Measurements from ENCODE around the gene NNT.
A peak's percentile ranks its signal among the peaks of the same experiment; 100 is the strongest.
"Not testable (repeated sequence)": the region's sequence is repeated elsewhere in the genome, so short reads cannot be mapped to it uniquely, and the experiment has no call there.

NNT gene

GRCh38 chr5:43666728-43667127 is 63.7 kb downstream of the NNT start:
- not testable (repeated sequence) for DNase-seq (ENCODE audit: low spot score)

GRCh38 chr5:43667379-43667778 is 64.4 kb downstream of the NNT start:
- DNase-seq (ENCODE audit: low spot score): not testable (repeated sequence)

- DNase-seq (ENCODE audit: low spot score): peak; percentile 58
Measured at GRCh38 chr5:43674536-43674935, 71.6 kb downstream of the NNT start.

GRCh38 chr5:43675357-43675756 is 72.4 kb downstream of the NNT start:
- DNase-seq (ENCODE audit: low spot score): no peak

- DNase-seq (ENCODE audit: low spot score): no peak
Measured at GRCh38 chr5:43676083-43676840, 73.3 kb downstream of the NNT start.

GRCh38 chr5:43677253-43677652 is 74.3 kb downstream of the NNT start:
- DNase-seq (ENCODE audit: low spot score): no peak

- no peak for DNase-seq (ENCODE audit: low spot score)
Measured at GRCh38 chr5:43679214-43679613, 76.2 kb downstream of the NNT start.

GRCh38 chr5:43680286-43680685 is 77.3 kb downstream of the NNT start:
- DNase-seq (ENCODE audit: low spot score): no peak

- no peak for DNase-seq (ENCODE audit: low spot score)
Measured at GRCh38 chr5:43683884-43684471, 81.0 kb downstream of the NNT start.

GRCh38 chr5:43685252-43685950 is 82.4 kb downstream of the NNT start:
- no peak for DNase-seq (ENCODE audit: low spot score)

GRCh38 chr5:43687275-43687674 is 84.3 kb downstream of the NNT start:
- no peak for DNase-seq (ENCODE audit: low spot score)

- DNase-seq (ENCODE audit: low spot score): no peak
Measured at GRCh38 chr5:43691275-43691674, 88.3 kb downstream of the NNT start.

GRCh38 chr5:43691893-43692292 is 88.9 kb downstream of the NNT start:
- no peak for DNase-seq (ENCODE audit: low spot score)

GRCh38 chr5:43693411-43693810 is 90.4 kb downstream of the NNT start:
- no peak for DNase-seq (ENCODE audit: low spot score)

GRCh38 chr5:43694027-43694426 is 91.0 kb downstream of the NNT start:
- DNase-seq (ENCODE audit: low spot score): no peak

GRCh38 chr5:43696444-43696843 is 93.5 kb downstream of the NNT start:
- not testable (repeated sequence) for DNase-seq (ENCODE audit: low spot score)

- no peak for DNase-seq (ENCODE audit: low spot score)
Measured at GRCh38 chr5:43699910-43700309, 96.9 kb downstream of the NNT start.

- no peak for DNase-seq (ENCODE audit: low spot score)
Measured at GRCh38 chr5:43700601-43701000, 97.6 kb downstream of the NNT start.

GRCh38 chr5:43701227-43701626 is 98.2 kb downstream of the NNT start:
- DNase-seq (ENCODE audit: low spot score): no peak

GRCh38 chr5:43702293-43702692 is 99.3 kb downstream of the NNT start:
- DNase-seq (ENCODE audit: low spot score): no peak

- no peak for DNase-seq (ENCODE audit: low spot score)
Measured at GRCh38 chr5:43702815-43703214, 99.8 kb downstream of the NNT start.

GRCh38 chr5:43704243-43704642 is 101.3 kb downstream of the NNT start:
- DNase-seq (ENCODE audit: low spot score): no peak

GRCh38 chr5:43706576-43706975 is 103.6 kb downstream of the NNT start:
- DNase-seq (ENCODE audit: low spot score): not testable (repeated sequence)
